ENCODE results near the gene REC114.
A peak's percentile ranks its signal among the peaks of the same experiment; 100 is the strongest.

Gene REC114

DNA sequence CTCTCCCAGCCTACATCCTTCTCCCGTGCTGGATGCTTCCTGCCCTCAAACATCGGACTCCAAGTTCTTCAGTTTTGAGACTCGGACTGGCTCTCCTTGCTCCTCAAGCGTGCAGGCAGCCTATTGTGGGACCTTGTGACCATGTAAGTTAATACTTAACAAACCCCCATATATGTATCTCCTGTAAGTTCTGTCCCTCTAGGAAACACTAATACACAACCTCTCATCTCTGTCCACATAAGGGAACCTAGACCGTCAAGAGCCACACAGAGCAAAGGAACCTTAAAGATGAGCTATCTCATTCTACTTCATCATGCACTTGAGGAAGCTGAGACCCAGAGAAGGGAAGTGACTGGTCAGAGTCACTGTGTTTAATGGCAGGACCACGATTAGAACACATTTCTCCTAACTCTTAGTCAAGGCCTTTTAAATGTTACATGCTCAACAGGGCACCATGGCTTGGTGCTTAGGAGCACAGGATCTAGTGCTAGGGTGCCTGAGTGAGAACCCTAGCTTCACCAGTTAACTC is 140.0 kb downstream of the REC114 start:
- no peak for DNase-seq

DNA sequence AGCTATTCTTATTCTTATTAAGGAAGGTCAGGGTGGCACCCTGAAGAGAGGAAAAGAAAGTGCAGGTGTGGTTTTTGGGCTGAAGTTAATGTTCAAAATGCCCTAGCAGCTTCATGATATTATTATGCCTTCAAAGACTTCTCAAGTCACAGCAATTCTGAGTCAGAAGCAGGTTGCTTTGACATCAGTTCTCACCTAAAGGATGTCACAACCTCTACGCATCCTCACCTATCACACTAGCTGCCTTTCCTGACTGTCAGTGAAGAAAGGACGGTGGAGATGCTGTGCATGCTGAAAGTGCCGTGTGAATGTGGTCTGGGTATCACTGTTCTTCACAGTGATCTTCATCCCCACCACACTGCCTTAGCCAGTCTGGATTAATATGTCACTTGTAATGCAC is 140.6 kb downstream of the REC114 start:
- DNase-seq: peak; percentile 56

DNA sequence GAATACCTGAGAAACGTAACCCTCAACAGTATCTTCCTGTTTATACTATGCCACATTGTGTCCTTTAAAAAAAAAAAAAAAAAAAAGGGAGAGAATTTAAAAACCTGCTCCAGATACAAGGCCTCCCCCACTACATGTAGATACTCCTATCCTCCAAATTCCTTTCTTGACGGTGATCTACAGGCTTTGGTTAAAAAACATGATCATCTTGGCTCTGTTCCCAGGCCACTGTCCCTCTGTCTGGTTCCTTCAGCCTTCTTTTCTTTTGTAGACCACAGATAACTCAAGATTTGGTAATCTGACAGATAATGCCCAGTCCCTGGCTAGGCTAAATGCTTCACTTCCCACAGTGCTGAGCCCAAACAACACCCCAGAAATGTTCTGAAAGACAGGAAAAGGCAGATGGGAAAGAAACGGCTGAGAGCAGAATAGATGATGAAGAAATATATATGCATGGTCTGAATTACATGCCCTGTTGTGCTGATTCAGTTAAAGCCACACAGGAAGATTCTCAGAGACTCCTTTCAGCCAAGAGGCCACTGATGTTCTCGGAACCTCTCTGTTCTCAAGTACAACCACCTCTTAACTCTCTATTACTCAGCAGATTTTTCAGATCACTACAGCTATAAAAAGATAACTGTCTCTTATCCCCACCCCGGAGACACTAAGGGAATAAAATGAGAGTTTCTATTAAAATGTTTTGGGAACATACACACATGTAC is 141.9 kb downstream of the REC114 start:
- DNase-seq: peak; percentile 43

DNA sequence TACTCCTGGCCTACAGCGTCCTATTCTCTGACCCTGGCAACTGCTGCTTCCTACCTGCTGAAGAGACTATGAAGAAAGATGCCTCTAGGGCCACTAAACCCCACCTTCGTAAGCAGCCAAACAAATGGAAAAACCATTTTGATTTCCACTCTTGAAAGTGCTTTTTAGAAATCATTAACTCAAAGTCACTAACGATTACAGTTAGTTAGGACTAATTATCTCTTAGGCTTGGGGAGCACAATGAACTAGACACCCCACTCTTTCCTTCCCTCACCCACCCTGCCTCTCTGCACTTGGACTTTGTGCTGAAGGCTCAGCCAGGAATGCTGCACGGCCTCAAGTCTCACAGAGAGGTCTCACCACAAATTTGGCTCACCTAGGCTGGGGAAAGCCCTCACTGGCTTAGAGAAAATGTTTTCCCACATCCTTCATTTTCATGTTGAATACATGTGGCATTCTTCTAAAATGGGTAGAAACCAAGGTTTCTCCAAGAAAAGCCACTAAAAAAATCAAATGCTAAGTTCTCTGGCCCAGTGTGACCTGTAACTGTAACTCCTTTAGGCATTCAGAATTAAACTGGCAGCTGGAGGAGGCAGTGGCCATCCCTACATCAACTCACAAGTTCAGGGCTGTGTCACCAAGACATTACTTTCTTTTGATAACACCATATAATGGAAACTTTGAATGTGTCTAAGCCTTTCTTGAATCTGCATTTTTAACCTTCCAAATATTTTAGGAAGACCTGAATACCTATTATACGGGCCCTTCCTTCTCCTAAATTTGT is 143.1 kb downstream of the REC114 start:
- no peak for DNase-seq

DNA sequence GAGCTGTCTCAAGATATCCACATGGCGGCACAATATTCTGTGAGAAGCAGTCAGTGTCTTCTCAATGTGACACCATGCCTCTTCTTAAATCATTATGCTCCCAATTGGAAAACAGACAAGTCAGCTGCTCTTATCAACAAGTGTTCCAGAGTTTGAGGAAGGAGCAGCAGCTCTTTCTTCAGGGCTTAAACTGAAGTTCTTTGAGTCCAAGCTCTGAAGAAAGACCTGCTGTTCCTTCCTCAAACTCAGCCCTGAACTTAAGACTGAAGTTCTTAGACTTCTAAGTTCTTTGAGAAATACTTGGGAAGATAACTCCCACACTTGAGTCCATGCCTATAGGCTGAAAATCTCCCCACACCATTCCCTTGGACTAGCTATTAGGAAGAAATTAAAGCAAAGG is 146.8 kb downstream of the REC114 start:
- no peak for DNase-seq

DNA sequence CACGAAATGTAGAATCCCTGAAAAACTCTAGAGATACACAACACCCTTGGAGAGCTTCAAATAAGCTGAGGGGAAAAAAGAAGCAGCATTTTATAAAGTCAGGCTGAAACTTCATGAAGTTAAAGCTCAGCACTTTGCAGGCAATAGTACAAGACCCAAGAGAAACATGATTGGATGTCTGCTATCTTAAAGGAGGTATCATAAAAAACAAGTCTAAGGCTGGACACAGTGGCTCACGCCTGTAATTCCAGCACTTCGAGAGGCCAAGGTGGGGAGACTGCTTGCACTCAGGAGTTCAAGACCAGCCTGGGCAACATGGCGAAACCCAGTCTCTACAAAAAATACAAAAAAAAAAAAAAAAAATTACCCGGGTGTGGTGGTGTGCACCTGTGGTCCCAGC is 147.3 kb downstream of the REC114 start:
- no peak for DNase-seq

DNA sequence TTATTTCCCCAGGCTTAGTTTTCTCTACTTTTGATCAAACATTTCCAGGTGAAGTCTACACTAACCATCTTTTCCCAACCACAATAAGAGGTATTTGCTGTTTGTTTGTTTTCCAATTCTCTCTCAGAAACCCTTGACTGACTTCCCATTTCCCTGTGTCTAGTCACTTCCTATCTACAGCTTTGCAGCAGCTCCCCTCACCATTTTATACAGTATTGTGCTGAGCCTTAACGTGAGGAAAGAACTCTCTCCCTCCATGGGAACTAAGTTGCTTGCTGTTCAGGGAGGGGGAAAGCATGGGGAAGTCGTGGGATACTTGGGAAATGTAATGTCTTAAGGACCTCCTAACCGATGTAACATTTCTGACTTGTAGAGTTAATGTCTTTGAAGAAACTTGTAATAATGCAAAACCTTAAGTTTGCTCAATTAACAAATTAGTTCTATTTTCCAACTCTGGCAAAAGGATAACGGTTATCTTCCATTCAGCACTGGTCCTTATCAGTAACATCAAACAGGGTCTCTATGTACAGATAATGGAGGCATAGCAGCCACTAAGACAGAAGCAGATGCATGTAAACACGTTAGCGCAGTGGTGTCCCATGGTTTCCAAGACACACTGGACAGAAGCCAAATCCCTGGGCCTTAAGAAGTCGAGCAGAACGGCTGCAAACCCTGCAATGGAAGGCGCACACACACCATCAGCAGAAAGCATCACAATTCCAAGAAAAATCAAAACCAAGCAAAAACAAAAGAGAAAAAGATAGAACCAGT is 150.5 kb downstream of the REC114 start:
- no peak for DNase-seq

DNA sequence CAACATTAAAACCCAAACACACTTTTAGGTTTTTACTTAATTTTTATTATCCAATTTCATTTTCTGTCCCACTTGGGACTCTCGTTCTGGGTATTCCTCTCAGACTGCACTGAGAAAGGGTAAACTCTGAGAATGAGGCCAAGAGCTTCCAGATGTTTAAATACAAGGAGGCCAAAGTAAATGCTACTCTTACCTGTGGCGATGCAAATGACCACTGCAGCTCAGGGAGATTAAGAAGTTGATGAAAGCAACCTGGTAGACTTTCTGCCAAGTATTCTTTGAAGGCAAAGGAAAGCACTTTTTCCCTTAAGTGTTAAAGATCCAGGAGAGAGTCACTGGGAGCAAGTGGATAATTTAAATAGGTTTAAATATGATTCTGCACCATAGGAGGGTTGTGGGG is 151.1 kb downstream of the REC114 start:
- no peak for DNase-seq

DNA sequence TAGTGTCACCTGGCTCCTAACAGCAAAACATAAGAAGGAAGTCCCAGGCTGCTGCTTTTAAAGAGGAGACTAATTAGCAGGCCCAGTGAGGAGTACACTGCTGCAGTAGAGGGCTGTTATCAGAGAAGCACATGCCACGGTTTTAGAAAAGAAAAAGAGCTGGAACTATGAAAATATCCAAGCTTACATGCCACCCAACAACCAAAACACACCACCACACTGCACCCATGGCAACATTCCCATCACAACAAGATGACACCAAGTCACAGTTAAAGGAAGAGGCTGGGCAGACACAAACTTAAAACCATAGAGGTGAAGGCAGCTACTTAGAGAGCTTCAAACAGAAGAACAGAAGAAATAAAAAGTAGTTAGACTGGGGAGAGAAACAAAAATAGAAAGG is 153.2 kb downstream of the REC114 start:
- no peak for DNase-seq

DNA sequence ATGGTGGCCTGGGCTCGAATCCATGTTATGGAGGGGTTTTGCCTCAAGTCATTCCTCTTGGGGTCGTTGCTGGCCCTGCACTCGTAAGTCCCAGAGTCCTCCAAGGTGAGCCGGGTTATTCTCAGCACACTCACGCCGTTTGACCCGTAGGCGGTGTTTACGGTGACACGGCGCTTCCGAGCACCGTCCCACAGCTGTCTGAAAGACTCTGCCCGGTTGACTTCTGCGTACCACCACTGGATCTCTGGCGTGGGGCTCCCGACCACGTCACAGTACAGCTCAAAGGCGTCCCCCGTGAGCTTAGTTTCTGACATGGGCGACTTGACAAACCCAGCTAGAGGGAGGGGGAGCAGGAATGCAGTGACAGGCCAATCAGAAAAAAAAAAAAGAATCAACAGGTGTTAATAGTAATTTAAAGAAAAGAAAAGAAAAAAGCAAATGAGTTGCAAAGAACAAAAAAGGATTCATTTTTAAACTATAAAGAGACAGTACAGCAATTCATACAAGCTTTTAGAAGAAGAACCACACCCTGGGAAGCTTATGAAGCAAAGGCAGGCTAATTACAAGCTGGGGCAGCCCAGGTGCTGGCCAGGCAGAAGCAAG is 154.2 kb downstream of the REC114 start:
- DNase-seq: no peak

DNA sequence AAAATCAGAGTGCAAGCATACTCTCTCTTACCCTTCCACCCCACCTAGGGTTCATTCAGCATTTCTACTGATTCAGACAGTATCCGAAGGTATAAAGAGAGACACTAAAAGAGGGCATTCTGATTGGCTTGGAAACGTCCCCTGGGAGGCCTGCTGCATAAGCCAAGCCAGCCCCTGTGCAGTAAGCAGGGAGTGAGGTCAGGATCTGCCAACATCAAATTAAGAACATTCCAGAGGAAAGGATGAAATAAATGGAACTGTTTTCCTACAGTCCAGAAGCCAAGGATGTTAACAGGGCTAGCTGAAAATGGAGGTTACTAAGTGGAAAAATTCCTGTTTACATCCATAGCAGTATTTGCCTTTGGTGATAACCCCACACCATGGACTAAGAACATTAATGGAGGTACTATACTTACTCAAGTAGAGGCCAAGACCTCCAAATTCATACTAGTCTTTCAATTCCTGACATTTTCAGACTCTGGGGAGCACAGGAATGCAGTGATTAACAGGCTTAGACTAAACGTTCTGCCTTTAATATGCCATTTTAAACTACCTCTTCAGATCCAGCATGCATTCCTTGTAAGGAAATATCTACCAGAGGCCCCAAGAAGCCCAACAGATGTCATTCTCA is 155.7 kb downstream of the REC114 start:
- DNase-seq: no peak

DNA sequence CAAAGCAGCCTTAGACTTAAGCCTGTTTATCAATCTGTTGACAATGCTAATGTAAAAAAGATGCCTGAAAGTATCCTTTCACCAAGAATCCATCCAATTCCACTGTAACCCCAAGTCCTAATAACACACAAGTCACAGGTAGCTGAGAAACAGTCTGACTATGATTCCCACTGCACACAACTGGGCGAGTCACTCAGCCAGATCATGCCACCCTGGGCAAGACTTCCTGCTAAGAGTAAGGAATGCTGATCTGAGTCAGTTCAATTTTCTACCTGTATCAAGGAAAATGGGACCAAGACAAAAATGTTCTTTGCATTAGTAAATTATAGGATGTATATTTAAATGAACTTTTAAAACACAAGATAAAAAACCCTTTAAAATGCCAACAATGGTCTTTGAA is 157.0 kb downstream of the REC114 start:
- DNase-seq: no peak

DNA sequence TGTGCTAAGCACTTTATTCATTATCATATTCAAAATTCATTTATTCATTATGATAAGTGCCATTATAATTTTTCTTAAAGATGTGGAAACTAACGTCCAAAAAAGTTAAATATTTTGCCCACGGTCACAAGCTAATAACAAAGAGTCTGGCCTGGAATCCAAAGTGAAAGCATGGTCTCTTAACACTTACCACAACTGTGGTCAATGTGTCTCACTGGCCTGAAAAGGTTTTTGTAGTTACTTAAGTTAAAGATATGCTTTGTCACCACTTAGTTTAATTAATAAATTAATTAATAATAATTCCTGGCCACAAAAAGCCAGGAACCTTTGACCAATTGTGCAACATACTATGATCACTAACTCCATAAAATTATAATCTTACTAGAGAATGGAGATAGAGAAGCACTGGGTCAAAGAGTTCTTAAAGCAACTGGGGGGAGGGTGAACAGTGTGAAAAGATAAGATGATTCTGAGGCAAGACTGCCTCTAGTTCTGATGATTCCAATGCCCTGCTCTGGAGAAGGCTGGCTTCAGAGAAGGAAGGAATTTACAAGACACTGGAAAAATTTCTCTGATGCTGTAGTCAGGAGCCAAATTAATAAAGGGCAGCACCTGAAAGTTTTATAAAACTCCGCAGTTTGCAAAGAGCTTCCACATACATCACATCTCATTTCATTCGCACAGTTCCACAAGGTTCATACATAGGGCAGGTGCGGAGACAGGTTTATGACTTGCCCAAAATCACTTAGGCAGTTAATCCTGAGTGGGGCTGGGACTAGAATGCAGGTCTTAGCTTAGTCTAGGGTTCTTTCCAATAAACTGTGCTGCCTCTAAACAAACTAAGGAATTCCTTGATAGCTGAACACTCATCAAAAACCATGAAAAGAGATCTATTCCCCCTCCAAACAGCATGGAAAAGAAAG is 157.7 kb downstream of the REC114 start:
- DNase-seq: no peak

DNA sequence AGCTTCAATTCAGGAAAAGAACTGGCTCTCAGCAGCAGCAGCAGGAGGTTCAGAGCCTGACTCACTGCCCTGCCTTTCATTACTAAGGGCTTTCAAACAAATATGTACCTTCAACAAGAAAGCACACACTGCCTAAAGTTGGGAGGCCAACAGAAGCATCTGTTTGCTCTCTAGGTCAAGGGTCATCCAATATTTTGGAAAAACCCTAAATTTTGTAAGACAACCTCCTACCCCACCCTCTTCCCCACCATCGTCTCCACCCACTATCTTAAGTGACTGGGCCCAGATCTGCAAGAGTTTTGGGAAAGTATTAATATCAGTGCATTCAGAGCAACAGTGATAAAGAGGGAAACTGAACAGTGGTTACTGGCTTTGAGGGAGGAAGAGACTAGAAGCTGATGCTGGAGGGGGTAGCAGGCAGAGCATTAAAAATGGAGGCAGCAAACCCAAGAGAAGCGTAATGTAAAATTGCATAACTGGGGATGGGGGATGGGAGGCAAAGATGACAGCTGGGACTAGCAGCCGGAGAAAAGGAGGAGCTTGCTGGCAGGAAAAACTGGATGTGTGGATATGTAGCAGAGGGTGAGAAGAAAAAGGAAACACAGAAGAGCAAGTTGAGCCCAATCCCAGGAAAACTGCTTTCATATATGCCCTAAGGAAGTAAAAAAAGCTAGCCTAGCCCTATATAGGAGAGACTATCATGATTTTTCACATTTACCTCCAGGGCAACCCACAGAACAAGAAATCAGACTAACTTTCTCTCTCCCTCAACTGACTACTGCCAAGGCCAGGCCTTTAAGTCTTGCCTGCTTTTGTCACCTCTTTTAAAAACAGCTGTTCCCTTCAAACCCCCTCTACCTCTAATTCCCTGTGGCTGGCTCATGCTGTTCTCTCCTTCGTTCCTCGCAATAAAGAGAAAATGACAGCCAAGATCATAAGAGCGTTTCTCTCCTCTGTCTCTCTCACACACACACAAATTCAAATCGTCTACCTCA is 158.8 kb downstream of the REC114 start:
- no peak for DNase-seq

DNA sequence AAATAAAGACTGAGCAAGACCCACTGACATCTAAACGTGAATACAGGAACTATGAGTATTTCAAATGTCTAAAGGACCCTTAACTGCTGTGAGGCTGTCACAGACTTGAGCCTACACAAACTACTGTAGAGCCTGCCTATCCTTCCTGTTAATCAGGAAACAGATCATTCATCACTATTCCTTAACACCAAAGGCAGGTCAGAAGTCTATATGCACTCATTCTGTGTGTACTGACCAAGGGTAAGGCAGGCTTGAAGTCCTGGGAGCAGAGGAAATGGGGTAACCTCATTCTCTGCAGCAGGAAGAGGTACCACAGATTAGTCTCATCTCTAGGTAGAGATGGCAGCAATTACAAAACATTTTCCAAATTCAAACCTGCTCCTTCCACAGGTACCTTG is 159.5 kb downstream of the REC114 start:
- DNase-seq: peak; percentile 15

DNA sequence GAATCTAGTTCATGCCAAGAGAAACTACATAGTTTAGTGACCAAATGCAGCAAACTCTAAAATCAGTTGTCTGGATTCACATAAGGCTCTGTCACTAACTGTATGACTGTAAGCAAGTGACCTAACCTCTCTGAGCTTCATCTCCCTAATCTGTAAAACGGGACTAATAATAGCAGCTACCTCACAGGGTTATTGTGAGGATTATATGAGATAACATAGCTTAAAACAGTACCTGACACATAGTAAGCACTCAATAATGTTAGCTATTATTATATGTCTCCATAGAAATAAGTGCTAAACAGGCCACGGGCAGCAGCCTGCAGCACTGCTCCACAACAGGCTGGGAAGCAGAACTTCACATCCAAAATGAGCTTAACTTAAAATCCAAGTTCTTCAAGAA is 160.0 kb downstream of the REC114 start:
- DNase-seq: no peak

DNA sequence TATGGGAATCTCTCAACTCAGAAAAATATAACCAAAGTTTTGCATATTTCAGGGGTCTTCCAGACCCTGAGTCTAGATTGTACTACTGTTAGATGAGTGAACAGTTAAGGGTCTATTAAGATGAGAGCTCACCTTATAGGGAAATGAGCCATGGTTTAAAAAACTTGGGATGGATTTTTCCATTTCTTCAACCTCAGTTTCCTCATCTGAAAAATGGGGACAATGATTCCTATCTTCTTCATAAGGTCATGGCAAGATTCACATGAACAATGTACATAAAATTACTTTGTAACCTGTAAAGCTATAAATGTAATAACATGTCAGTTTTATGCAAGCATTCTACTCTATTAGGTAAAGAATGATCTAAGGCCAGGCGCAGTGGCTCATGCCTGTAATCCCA is 161.5 kb downstream of the REC114 start:
- DNase-seq: no peak

DNA sequence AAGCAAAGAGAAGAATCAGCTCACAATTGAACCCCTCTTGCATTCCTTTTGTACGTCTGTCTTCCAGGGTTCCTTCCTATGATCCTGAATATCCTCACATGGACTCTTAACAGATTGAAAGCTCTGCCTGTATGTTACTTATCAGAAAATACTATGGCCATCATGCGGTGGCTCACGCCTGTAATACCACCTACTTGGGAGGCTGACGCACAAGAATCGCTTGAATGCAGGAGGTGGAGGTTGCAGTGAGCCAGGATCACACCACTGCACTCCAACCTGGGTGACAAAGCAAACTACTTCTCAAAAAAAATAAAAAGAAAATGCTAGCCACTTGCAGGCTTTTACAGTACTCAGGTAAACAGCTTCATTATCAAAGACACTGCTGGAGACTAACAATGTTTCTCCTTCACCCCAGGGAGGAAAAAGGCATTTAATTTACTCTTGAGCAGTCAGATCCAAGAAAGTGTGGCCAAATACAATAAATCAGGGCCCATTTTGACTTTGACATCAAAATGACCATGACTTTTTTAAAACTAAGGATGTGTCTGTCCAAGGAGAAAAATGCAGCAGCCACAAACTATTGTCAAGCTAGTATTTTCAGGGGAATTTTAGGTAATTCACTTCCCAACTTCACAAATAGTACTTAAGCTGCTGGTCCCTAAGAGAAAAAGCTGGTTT is 162.9 kb downstream of the REC114 start:
- DNase-seq: no peak

DNA sequence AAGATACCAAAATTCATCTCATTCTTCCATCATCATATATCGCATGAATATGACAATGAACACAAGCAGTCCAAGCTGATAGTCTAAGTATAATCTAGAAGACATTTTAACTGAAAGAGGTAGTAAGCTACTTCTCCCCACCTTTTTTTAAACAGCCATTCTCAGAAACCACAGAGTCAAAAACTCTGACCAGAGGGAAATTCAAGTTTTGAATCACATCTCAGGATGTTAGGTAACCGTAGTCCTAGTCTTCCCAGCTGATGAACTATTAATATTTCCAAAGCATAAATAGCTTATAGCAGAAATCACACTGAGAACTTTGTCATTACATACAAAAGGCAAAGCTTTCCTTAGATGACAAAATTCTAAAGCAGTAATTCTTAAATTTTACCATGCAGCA is 164.4 kb downstream of the REC114 start:
- DNase-seq: peak; percentile 28

DNA sequence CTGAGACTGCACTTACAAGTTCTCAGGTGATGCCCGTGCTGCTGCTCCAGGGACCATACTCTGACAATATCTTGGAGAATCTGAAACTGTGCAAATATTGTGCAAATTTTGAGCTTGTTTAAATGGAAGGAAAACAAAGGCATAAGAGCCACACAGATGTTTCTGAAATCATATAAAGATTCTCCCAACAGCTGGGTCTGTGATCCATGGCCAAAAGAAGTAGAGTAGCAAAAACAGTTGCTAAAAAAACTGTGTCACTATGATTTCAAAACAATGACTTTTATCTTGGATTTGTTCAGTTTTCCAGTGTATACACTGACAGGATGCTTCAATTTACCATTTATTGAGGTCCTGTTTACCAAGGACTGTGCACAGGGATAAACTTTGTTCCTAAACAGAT is 164.9 kb downstream of the REC114 start:
- DNase-seq: no peak
